ENCODE data around the gene TSPEAR. TPM values are rescaled to one million over a fixed set of nuclear protein-coding genes. Genes with fewer than 3 reads are reported as not detected.

Gene TSPEAR
- total RNA-seq, 1 experiment from 2014 or later, result 0.32 TPM

DNA sequence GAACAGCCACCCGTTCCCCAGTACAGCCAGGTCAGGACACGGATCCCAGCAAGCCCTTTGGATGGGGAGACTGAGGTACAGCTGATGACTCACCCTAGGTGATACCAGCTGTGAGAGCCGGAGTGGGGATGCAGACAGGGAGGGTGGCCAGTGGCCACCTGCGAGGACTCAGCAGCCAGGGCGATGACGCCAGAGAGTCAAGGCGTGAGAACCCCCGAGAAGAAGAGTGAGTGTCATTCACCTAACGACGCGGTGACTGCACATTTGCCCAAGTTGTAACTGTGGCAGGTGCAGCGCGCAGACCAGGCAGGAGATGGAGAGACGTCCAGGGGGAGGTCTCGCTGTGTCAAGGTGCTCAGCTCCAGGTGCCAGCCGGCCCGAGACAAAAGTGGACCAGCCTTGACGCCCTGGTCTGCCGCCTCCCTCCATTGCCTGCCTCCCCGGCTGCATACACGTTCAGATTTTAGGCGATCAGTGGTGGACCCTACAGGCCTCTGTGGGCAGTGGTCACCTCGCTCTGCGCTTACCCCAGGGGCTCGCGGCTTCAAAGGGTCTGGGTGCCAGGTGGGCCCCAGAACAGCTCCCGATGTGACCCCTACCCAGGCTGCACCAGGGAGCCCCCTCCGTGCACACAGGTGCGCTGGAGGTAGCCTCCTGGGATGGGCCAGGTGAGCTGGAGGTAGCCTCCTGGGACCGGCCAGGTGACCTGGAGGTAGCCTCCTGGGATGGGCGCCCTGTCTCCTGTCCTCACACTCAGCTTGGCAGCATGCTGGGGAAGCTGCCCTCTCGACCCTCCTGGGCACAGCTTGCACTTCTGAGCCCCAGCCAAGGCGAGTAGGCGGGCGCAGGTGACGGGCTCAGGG lies 244.1 kb downstream of the TSPEAR start:
- Histone ChIP-seq H3K36me3 (ENCODE audit: control insufficient read depth, insufficient read depth, low read length) (no peaks in the 10 kb centered on the region), H3K4me1 (no peaks in the 10 kb centered on the region), H3K27me3 (replicated peaks; ENCODE audit: control insufficient read depth, insufficient read depth, low read length) (no peaks in the 10 kb centered on the region), H3K9me3 (no peaks in the 10 kb centered on the region), H3K4me3 (ENCODE audit: low read depth, low read length) (no peak overlapping the region)
- ChIA-PET POLR2A (no interaction called here), CTCF (no interaction called here)
- H3K4me3 Mint-ChIP-seq (ENCODE audit: unreplicated experiment), result no peak overlapping the region
- H3K9me3 Mint-ChIP-seq (ENCODE audit: unreplicated experiment), result peaks cover 9% of the 10 kb centered on the region
- no peak overlapping the region for H3K27ac Mint-ChIP-seq (ENCODE audit: unreplicated experiment)
- H3K27me3 Mint-ChIP-seq (ENCODE audit: insufficient read depth, unreplicated experiment), result no peaks in the 10 kb centered on the region
- no TSS peak for BruUV-seq (replicated peaks)
- TF ChIP-seq, protein P1, sequence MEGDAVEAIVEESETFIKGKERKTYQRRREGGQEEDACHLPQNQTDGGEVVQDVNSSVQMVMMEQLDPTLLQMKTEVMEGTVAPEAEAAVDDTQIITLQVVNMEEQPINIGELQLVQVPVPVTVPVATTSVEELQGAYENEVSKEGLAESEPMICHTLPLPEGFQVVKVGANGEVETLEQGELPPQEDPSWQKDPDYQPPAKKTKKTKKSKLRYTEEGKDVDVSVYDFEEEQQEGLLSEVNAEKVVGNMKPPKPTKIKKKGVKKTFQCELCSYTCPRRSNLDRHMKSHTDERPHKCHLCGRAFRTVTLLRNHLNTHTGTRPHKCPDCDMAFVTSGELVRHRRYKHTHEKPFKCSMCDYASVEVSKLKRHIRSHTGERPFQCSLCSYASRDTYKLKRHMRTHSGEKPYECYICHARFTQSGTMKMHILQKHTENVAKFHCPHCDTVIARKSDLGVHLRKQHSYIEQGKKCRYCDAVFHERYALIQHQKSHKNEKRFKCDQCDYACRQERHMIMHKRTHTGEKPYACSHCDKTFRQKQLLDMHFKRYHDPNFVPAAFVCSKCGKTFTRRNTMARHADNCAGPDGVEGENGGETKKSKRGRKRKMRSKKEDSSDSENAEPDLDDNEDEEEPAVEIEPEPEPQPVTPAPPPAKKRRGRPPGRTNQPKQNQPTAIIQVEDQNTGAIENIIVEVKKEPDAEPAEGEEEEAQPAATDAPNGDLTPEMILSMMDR (IDR thresholded peaks at IDR 0.05; ENCODE audit: insufficient read depth in 1 of 2, low read depth in 1 of 2, low read length in 1 of 2, severe bottlenecking in 1 of 2, unreplicated experiment in 1 of 2), result no peak
- DNase-seq, result no peak
- H3K4me1 Mint-ChIP-seq (ENCODE audit: low read depth, unreplicated experiment), result no peaks in the 10 kb centered on the region
- H3K36me3 Mint-ChIP-seq (ENCODE audit: insufficient read depth, unreplicated experiment), result no peaks in the 10 kb centered on the region
- intact Hi-C loops (cut with micrococcal nuclease; ENCODE audit: unreplicated experiment), result no loop called here

DNA sequence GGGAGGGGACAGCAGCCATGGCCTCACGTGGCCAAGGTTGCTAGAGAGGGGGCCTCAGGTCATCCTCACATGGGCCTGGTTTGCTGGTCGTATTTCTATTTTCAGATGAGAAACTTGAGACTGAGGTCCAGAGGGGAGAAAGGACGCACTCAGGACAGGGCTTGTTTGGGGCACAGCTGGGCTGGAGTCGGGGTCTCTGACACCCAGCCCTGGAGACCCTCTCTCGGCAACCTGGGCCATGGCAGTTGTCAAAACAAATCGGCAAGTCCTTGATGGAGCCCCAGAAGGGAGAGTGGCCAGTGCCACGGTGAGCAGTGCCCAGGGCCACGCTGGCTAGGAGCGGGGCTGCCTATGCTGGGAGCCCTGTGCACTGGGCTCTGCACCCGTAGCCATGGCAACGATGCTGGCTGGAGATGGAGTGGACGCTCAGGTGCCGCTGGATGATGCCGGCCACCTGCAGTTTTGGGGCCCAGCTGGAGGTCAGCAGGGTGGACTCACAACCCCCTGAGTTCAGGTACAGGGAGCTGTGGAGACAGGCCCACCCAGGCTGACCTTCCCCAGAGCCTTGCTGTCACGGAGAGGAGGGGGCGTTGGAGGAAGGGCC lies 244.9 kb downstream of the TSPEAR start:
- Mint-ChIP-seq H3K9me3 (ENCODE audit: unreplicated experiment) (peaks cover 9% of the 10 kb centered on the region), H3K27me3 (ENCODE audit: insufficient read depth, unreplicated experiment) (no peaks in the 10 kb centered on the region), H3K36me3 (ENCODE audit: insufficient read depth, unreplicated experiment) (no peaks in the 10 kb centered on the region), H3K27ac (ENCODE audit: unreplicated experiment) (no peak overlapping the region), H3K4me1 (ENCODE audit: low read depth, unreplicated experiment) (no peaks in the 10 kb centered on the region), H3K4me3 (ENCODE audit: unreplicated experiment) (no peak overlapping the region)
- intact Hi-C loops (cut with micrococcal nuclease; ENCODE audit: unreplicated experiment), result no loop called here
- no peaks in the 10 kb centered on the region for H3K9me3 ChIP-seq
- H3K4me1 ChIP-seq, result peaks cover 4% of the 10 kb centered on the region; the same call in 1 of the 2 replicates
- POLR2A ChIA-PET, result no interaction called here
- TF ChIP-seq, protein P1 (IDR thresholded peaks at IDR 0.05; ENCODE audit: insufficient read depth in 1 of 2, low read depth in 1 of 2, low read length in 1 of 2, severe bottlenecking in 1 of 2, unreplicated experiment in 1 of 2), result no peak
- no TSS peak for BruUV-seq (replicated peaks)
- H3K4me3 ChIP-seq (ENCODE audit: low read depth, low read length), result no peak overlapping the region
- CTCF ChIA-PET, result no interaction called here
- no peak for DNase-seq
- H3K36me3 ChIP-seq (ENCODE audit: control insufficient read depth, insufficient read depth, low read length), result no peaks in the 10 kb centered on the region
- no peaks in the 10 kb centered on the region for H3K27me3 ChIP-seq (replicated peaks; ENCODE audit: control insufficient read depth, insufficient read depth, low read length)

DNA sequence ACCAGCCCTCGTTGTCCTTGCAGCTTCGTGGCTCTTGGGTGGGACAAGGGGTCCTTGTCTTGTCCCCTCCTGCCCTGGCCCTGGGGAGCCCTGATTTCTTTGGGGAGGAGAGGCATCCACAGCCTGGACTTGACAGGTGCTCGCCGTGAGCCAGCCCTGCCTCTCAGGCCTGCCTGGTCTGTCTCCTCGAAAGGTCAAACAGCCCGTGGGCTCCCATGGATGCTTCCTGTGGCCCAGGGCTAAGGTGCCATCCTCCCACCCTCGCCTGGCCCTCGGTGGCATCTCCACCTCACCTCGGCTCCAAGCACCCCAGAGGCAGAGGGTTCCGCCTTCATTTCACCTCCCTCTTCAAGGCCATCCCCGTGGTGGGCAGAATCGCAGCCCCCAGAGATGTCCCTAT lies 247.0 kb downstream of the TSPEAR start:
- BruUV-seq (replicated peaks), result no TSS peak
- POLR2A ChIA-PET, result no interaction called here
- H3K4me3 Mint-ChIP-seq (ENCODE audit: unreplicated experiment), result no peak overlapping the region
- no peaks in the 10 kb centered on the region for H3K36me3 Mint-ChIP-seq (ENCODE audit: insufficient read depth, unreplicated experiment)
- no peaks in the 10 kb centered on the region for H3K27me3 Mint-ChIP-seq (ENCODE audit: insufficient read depth, unreplicated experiment)
- DNase-seq, result no peak
- H3K9me3 Mint-ChIP-seq (ENCODE audit: unreplicated experiment), result peaks cover 9% of the 10 kb centered on the region
- TF ChIP-seq, protein P1 (IDR thresholded peaks at IDR 0.05; ENCODE audit: insufficient read depth in 1 of 2, low read depth in 1 of 2, low read length in 1 of 2, severe bottlenecking in 1 of 2, unreplicated experiment in 1 of 2), result no peak
- H3K27ac Mint-ChIP-seq (ENCODE audit: unreplicated experiment), result no peak overlapping the region
- intact Hi-C loops (cut with micrococcal nuclease; ENCODE audit: unreplicated experiment), result no loop called here
- CTCF ChIA-PET, result no interaction called here
- H3K27me3 ChIP-seq (replicated peaks; ENCODE audit: control insufficient read depth, insufficient read depth, low read length), result no peaks in the 10 kb centered on the region
- no peaks in the 10 kb centered on the region for H3K9me3 ChIP-seq
- no peak overlapping the region for H3K4me3 ChIP-seq (ENCODE audit: low read depth, low read length)
- H3K4me1 ChIP-seq, result peaks cover 8% of the 10 kb centered on the region; the same call in 1 of the 2 replicates
- no peaks in the 10 kb centered on the region for H3K36me3 ChIP-seq (ENCODE audit: control insufficient read depth, insufficient read depth, low read length)
- no peaks in the 10 kb centered on the region for H3K4me1 Mint-ChIP-seq (ENCODE audit: low read depth, unreplicated experiment)

All from Caco-2 (cell line).